Stimulated activated CD4-positive, alpha-beta T cell treated with anti-CD3 and anti-CD28 coated beads, Interleukin-1b, Interleukin-23, amount 100 ng/mL, for 4 hours (primary cell): Measurements from ENCODE around the gene BRAF.
"Not testable (repeated sequence)": the region's sequence is repeated elsewhere in the genome, so short reads cannot be mapped to it uniquely, and the experiment has no call there.

Source experiments
- DNase-seq, 2 donors: peaks; one replicate each; pipeline ENCODE4 v3.0.0-alpha.2; 2020; ENCODE audit warnings: low read depth in 2 of 2

The BRAF gene

DNA sequence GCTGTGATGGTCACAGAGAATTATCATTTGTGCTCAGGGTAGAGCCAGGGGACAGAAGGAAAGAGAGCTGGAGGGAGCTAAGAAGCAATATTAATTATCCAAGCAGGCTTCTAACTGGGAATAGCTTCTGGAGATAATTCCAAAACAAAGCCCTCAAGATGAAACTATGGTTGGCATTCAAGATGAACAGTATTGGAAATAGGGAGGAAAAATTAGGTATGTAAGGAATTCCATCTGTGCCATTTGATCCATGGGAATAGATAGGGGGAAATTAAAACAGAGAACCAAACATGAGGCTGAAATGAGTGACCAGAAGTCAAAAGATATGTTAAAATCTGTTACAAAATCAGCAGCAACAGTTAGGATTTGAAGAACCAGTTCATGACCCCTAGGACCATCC, 152.9 kb downstream of the BRAF start:
- DNase-seq, result no peak

DNA sequence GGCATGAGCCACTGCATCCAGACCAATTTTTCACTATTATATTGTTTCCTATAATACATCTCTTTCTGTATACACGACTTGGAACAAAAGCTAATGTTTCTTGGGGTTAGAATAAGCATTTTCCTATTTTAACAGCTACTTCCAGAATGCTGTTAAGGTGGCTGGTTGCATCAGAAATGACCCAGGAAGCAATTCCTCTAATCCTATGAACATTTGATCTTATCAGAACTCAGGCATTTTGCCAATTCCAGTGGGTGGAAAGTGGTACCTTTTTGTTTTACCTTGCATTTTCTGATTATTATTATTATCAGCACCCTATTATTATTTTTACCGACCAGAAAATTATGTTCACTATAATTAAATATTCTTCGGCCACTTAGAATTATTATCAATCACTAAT, 154.9 kb downstream of the BRAF start:
- DNase-seq, result no peak

DNA sequence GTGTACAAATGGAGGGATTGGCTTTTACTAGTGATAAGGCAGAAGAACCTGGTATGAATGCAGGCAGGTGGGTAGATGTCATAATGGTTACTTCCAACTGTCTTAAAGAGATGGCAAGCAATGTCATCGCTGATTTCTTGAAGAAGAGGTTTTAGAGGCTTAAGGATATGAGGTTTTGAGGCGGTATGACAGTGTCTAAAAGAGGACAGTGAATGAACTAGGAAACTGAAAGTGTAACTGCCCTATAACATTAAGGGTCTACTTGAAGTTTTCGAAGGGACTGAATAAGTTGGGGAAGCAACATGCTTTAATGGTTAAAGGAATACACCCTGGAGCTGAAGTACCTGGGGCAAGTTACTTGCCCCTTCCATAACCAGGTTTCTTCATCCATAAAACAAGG, 157.3 kb downstream of the BRAF start:
- no peak for DNase-seq

DNA sequence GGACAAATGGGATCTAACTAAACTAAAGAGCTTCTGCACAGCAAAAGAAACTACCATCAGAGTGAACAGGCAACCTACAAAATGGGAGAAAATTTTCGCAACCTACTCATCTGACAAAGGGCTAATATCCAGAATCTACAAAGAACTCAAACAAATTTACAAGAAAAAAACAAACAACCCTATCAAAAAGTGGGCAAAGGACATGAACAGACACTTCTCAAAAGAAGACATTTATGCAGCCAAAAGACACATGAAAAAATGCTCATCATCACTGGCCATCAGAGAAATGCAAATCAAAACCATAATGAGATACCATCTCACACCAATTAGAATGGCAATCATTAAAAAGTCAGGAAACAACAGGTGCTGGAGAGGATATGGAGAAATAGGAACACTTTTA, 159.3 kb downstream of the BRAF start:
- not testable (repeated sequence) for DNase-seq

DNA sequence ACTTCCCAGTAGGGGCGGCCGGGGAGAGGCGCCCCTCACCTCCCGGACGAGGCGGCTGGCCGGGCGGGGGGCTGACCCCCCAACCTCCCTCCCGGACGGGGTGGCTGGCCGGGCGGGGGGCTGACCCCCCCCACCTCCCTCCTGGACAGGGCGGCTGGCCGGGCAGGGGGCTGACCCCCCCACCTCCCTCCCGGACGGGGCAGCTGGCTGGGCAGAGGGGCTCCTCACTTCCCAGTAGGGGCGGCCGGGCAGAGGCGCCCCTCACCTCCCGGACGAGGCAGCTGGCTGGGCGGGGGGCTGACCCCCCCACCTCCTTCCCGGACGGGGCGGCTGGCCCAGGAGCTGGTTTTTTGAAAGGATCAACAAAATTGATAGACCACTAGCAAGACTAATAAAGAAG, 161.6 kb downstream of the BRAF start:
- not testable (repeated sequence) for DNase-seq

DNA sequence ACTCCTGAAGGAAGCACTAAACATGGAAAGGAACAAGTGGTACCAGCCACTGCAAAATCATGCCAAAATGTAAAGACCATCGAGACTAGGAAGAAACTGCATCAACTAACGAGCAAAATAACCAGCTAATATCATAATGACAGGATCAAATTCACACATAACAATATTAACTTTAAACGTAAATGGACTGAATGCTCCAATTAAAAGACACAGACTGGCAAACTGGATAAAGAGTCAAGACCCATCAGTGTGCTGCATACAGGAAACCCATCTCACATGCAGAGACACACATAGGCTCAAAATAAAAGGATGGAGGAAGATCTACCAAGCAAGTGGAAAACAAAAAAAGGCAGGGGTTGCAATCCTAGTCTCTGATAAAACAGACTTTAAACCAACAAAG, 163.4 kb downstream of the BRAF start:
- not testable (repeated sequence) for DNase-seq

DNA sequence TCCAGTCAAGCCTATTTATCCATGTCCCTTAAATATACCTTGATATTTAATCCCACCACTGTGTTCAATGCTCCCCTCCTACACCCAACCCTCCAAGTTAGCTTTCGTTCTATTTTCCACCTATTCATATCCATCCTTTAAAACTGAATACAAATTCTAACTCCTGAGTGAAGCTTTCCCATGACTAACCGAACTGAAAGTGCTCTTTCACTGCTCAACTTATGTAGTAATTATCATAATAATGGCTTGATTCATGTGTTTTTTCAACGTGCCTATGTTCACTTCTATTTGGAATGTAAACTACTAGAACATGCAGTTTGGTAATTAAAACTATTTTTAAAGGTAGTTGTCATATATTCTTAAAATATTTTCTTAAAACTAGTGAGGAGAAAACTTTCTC, 170.2 kb downstream of the BRAF start:
- DNase-seq, result no peak

DNA sequence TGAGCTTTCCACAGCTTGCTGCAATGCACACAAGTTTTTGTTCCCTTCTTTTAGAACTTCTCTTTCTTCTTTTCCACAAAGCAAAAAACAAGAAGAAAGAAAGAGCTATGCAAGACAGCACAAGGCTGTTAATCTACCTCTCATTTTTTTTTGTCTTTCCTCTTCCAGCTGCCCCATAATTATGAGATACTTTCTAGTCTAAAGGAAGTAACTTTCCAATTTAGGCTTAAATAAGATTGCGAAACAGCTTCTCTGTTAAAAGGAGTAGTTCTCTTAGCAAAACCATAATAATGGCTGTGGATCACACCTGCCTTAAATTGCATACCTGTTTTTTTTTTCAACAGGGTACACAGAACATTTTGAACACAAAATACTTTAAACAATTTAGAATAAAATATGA, 172.2 kb downstream of the BRAF start:
- DNase-seq, result no peak

DNA sequence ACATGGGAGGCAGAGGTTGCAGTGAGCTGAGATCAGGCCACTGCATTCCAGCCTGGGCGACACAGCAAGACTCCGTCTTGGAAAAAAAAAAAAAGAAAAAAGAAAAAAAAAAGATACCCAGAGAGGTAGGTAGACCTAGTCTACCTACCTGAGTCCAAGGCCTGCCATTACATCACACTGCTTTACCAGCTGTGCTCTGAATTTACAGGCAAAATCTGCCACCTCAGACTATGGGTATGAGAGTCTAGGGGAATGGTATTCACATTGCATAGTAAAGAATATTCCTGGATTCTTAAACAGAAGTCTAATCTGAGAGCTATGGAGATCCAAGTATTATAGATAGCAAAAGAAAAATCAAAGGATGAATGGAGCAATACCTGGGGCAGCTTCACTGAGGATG, 178.0 kb downstream of the BRAF start:
- no peak for DNase-seq

DNA sequence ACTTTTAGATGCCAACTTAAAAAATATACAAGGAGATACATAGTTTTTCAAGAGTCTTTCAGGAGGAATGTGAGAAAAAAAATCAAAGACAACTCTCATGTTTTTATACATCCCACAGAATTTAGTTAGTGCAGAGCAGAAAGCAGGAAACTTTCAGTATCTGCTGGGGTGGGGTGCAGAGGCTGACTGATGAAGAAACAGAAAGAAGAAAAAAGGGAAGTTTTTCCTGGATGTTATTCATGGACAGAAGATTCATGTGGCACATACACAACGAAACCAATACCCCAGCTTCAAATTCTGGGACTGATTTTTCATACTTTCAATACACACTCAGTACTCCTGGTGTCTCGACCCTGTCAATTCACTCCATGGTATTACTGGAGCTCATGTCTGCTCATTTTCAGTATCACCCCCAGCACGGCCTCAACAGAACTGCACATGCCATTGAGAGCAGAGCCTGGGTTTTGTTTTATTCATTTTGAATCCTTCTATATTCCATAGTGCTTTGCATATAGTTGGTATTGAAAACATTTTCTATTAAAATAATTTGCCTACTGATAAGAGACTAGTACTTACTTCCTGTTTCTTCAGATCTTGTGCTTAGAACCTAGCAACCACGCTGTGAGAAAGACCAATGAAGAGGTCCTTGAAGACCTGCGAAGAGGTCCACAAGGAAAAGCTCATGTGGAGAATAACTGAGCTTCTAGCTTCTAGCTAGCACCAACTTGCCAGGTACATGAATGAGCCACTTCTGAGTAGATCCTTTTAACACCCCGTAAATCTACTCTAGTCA, 179.3 kb downstream of the BRAF start:
- no peak for DNase-seq

DNA sequence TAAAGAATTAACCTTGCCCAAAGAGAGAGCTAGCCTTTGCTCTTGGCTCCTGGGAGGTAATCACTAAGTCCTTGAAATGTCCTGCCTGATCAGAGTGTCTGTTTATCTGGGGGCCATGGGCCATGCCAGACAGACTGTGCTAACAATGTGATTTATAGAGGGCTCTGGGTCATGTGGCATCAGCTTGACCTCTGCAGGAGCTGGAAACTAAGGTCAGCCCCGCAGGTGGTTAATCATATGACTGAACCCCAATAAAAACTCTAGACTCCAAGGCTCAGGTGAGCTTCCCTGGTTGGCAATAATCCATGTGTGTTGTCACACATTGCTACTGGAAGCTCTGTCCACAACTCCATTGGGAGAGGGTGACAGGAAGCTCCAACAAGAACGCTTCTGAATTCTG, 180.7 kb downstream of the BRAF start:
- DNase-seq, result no peak

DNA sequence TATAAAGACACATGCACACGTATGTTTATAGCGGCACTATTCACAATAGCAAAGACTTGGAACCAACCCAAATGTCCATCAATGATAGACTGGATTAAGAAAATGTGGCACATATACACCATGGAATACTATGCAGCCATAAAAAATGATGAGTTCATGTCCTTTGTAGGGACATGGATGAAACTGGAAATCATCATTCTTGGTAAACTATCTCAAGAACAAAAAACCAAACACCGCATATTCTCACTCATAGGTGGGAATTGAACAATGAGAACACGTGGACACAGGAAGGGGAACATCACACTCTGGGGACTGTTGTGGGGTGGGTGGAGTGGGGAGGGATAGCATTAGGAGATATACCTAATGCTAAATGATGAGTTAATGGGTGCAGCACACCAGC, 181.5 kb downstream of the BRAF start:
- not testable (repeated sequence) for DNase-seq

DNA sequence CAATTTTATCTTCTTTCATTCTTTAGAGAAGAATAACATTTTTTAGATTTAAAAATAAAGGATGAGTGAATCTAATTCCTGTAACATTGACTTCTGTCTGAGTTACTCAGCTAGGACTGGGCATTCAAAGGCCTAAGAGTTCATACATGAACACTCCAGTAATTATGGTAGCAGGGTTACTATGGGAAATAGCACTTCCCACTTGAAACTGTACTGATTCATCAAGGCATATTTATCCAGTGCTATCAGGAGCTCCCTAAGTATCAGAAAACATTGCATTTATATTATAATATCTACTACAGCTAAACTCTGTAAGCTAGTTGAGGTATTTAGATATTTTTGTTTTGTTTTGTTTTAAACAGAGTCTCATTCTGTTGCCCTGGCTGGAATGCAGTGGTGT, 186.4 kb downstream of the BRAF start:
- no peak for DNase-seq

DNA sequence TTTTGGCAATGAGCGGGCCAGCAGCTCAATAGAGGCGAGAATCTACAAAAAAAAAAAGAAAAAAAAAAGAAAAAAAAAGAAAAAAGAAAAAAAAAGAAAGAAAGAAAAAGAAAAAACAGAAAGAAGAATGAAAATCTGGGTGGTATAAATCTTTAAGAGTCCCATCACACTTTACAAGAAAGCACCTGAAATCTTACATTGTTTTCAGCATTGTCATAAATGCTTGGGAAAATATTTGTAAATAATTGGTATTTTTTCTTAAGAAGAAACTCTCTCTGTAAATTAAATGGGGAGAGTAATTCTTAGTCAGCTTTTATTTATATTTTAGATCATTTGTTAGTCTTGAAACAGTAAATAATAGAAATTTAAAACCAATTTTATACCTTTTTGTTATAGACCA, 190.0 kb downstream of the BRAF start:
- DNase-seq, result no peak

DNA sequence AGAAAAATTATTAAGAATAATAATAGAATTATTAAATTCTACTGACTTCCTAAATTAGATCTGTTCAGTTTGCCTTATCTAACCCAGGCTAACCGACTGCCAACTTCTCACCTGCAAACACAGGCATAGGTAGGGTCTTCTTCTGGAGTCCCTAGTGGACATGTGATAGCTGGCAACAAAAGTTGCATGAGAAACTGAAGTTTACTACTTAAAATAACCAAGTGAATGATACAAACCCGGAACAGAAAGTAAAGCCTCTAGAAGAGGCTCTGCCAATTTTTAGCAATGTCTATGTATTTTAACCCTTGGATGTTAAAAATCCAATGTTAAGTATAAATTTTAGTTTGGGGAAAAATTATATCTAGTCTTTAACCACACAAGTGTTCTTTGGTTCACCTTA, 190.6 kb downstream of the BRAF start:
- DNase-seq, result no peak

DNA sequence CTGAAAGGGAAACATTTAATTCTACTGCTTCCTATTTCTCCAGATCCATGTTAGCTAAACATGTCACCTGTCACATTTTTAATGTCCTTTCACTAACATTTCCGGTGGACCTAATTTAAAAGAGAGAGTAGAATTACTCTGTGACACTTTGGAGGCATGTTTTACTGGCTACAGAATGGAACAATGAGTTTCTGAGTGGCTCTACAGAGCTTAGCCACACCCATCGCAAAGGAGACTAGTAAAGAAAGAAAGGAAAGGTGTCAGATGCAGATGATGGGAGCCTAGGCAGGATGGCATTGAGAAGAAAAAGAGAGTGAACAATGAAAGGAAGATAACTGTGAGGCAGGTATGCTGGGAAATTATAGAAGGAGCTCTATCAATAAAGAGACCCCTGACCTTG, 192.3 kb downstream of the BRAF start:
- DNase-seq, result no peak

DNA sequence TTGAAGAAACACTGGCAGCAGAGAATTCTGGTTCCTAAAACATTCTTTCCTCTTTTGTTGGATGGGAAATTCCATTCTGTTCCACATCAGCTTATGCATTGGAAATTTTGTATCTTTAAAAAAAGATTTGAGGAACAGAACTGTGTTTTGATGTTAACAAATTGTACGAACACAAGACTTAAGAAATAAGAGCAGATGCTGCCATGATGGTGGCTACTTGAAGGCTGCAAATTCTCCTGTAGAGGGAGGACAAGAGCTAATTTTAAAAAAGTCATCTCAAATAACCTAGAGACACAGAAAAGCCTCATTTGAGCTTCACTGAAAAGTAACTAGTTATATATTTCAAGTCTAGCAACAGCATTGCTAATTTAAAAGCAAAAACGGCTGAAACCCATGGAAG, 198.4 kb downstream of the BRAF start:
- DNase-seq, result no peak

DNA sequence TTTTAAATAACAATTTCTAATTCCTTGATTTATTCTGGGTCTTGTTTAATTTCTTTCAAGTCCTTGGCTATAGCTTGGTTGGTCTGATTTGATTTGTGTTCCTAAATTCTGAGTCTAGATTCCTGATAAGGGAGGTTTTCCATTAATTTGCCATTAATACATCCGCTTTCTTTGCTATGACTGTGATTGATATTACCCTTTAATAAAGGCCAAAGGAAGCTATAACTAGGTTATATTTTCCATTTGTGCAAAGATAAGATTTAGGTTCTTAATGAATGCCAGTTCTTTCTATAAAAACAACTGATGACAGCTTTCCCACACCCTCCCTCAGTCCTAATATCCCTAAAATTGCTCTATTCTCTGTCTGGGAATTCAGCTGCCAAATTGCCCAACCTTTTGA, 200.0 kb downstream of the BRAF start:
- no peak for DNase-seq

DNA sequence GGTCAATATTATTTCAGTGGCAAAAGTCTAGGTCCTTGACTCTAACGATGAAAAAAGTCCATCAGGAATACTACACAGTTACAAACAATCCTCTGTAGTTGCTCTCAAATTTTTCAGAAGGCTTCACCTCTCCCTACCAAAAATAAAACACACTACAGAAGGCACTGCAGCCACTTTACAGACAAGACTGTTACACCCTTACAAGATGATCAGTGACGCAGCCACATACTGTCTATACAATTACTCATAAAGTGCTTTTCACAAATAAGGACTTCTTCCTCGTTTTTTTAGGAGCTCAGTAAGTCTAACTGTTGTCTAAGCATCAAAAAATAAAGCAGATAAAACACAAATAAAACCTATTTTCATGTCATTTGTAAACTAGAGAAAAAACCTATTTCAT, 201.2 kb downstream of the BRAF start:
- no peak for DNase-seq

DNA sequence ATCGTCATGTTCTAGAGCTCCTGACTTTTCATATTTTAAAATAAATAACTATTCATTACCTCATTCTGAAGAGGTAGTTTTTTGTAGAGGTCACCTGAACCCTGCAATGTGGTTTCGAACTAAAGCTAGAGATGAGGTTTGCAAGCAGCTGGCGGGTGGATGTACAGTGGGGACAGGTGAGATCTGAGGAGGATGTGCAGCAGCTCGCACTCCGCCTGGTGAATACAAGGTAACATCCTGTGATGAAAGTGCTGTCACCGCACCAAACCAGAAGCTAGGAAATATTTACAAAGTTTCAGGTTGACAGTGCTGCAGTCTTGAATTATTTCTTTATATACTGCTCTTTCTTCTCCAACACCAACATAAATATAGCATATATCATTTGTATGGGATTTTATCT, 201.7 kb downstream of the BRAF start:
- DNase-seq, result peak in 1 of 2 donors; percentile 6

DNA sequence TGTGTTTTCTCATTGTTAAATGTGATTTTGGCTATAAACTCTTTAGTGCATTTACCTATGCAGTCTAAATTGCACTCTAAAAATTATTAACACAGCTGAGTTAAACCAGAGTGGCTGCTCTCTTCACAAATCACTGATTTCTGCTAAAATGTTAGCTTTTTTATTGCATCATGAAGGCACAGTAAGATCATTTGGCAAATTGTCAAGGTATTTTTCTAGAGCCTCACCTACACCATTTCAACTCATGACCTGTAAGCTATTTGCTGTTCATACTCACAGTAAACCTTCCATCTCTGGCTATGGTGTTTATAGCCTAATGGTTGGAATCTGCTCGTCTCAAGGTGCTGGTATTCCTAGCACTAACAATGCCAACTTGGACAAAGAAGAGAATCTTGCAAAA, 202.5 kb downstream of the BRAF start:
- DNase-seq, result no peak

DNA sequence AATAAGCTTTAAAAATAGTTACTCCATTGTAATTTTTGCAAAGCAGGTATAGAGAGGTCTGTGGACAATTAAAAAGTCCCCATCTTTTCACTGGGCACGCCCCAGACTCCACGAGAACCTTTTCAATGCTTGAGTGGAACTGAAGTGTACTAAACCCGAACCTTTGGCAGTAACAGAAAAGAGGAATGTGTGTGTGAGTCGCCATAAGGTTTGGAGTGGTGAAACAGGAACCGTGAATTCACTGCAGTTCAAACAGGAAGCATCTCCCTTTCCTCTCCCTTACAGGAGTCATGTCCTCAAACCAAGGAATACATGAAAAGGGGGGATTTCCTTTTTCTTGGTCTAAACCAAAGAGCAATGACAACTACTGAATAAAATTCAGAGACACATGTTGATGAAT, 205.0 kb downstream of the BRAF start:
- no peak for DNase-seq

DNA sequence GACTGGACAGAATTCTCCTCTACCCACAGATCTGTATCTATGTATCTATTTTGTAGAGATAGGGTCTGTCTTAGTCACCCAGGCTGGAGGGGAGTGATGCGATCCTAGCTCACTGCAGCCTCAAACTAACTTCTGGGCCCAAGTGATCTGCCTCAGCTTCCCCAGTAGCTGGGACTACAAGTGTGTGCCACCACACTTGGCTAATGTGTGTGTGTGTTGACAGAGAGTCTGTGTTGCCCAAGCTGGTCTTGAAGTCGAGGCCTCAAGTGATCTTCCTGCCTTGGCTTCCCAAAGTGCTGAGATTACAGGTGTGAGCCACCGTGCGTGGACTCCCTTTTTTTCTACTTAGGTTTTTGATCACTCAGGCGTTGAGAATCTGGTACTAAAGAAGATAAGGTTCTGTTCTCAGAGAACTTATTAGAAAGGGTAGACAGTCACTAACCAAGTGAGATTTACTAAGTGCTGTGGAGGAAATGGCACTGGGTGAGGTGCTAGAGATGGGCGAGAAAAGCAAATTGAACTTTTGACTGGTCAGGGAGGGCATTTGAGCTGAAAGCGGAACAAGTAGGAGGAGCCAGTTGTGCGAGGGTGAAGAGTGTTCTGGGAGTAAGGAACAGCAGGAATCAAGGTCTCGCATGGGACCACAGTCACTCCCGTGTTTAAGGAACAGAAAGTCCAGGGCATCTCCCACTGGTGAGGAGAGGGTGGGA, 210.2 kb downstream of the BRAF start:
- DNase-seq, result no peak

DNA sequence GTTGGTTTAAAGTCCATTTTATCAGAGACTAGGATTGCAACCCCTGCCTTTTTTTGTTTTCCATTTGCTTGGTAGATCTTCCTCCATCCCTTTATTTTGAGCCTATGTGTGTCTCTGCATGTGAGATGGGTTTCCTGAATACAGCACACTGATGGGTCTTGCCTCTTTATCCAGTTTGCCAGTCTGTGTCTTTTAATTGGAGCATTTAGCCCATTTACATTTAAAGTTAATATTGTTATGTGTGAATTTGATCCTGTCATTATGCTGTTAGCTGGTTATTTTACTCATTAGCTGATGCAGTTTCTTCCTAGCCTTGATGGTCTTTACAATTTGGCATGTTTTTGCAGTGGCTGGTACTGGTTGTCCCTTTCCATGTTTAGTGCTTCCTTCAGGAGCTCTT, 212.3 kb downstream of the BRAF start:
- not testable (repeated sequence) for DNase-seq
